ENCODE results near the gene USP28.

Gene USP28

GRCh38 chr11:113847580-113847979 lies 27.8 kb downstream of the USP28 start:
- DNase-seq (ENCODE audit: extremely low spot score): no peak
- ChIA-PET POLR2A (no interaction called here), CTCF (no interaction called here)
- no peak for TF ChIP-seq FOXK2 (IDR thresholded peaks at IDR 0.05)

GRCh38 chr11:113847111-113847510 lies 28.3 kb downstream of the USP28 start:
- TF ChIP-seq FOXM1 (IDR thresholded peaks at IDR 0.05; ENCODE audit: borderline replicate concordance) (no peak), ZNF384 (IDR thresholded peaks at IDR 0.05) (no peak), TARDBP (IDR thresholded peaks at IDR 0.05) (no peak), FOXA1 (IDR thresholded peaks at IDR 0.05) (no peak), CTBP1 (IDR thresholded peaks at IDR 0.05; ENCODE audit: borderline replicate concordance) (no peak), ELF4 (IDR thresholded peaks at IDR 0.05) (no peak), NFRKB (IDR thresholded peaks at IDR 0.05) (no peak), SUZ12 (IDR thresholded peaks at IDR 0.05) (no peak), PKNOX1 (IDR thresholded peaks at IDR 0.05) (no peak), FOXK2 (IDR thresholded peaks at IDR 0.05) (no peak), L3MBTL2 (conservative IDR thresholded peaks at IDR 0.05) (no peak), SP1 (IDR thresholded peaks at IDR 0.05) (no peak), BHLHE40 (IDR thresholded peaks at IDR 0.05; ENCODE audit: borderline replicate concordance) (no peak), HDGF (IDR thresholded peaks at IDR 0.05; ENCODE audit: borderline replicate concordance) (no peak), LEF1 (IDR thresholded peaks at IDR 0.05; ENCODE audit: borderline replicate concordance) (no peak), ARNT (IDR thresholded peaks at IDR 0.05) (no peak)
- DNase-seq (ENCODE audit: extremely low spot score): no peak
- ChIA-PET CTCF (no interaction called here), POLR2A (no interaction called here)

GRCh38 chr11:113841691-113842090 lies 33.7 kb downstream of the USP28 start:
- CTCF ChIA-PET: interaction anchor here (0.5 to 1.0 kb wide), 2 partner anchors 14 to 29 kb away, joined by 3 to 4 read pairs; no protein-coding TSS in a partner anchor
- POLR2A ChIA-PET: no interaction called here
- TF ChIP-seq ZNF384 (IDR thresholded peaks at IDR 0.05) (no peak), FOXK2 (IDR thresholded peaks at IDR 0.05) (no peak), BHLHE40 (IDR thresholded peaks at IDR 0.05; ENCODE audit: borderline replicate concordance) (no peak), PKNOX1 (IDR thresholded peaks at IDR 0.05) (no peak), LEF1 (IDR thresholded peaks at IDR 0.05; ENCODE audit: borderline replicate concordance) (no peak), FOXA1 (IDR thresholded peaks at IDR 0.05) (no peak), L3MBTL2 (conservative IDR thresholded peaks at IDR 0.05) (no peak), ELF4 (IDR thresholded peaks at IDR 0.05) (no peak), SP1 (IDR thresholded peaks at IDR 0.05) (no peak), HDGF (IDR thresholded peaks at IDR 0.05; ENCODE audit: borderline replicate concordance) (no peak), NFRKB (IDR thresholded peaks at IDR 0.05) (no peak), SUZ12 (IDR thresholded peaks at IDR 0.05) (no peak), FOXM1 (IDR thresholded peaks at IDR 0.05; ENCODE audit: borderline replicate concordance) (no peak), CTBP1 (IDR thresholded peaks at IDR 0.05; ENCODE audit: borderline replicate concordance) (no peak), TARDBP (IDR thresholded peaks at IDR 0.05) (no peak), ARNT (IDR thresholded peaks at IDR 0.05) (no peak)
- no peak for DNase-seq (ENCODE audit: extremely low spot score)

- DNase-seq (ENCODE audit: extremely low spot score): no peak
- TF ChIP-seq FOXA1 (IDR thresholded peaks at IDR 0.05) (no peak), L3MBTL2 (conservative IDR thresholded peaks at IDR 0.05) (no peak), FOXK2 (IDR thresholded peaks at IDR 0.05) (no peak), HDGF (IDR thresholded peaks at IDR 0.05; ENCODE audit: borderline replicate concordance) (no peak), ARNT (IDR thresholded peaks at IDR 0.05) (no peak), LEF1 (IDR thresholded peaks at IDR 0.05; ENCODE audit: borderline replicate concordance) (no peak), SUZ12 (IDR thresholded peaks at IDR 0.05) (no peak), ELF4 (IDR thresholded peaks at IDR 0.05) (no peak), SP1 (IDR thresholded peaks at IDR 0.05) (no peak), ZNF384 (IDR thresholded peaks at IDR 0.05) (no peak)
- POLR2A ChIA-PET: no interaction called here
- CTCF ChIA-PET: interaction anchor here (1.0 kb wide), 1 partner anchor 29 kb away, joined by 3 read pairs; no protein-coding TSS in a partner anchor
These were observed 34.3 kb downstream of the USP28 start for GRCh38 chr11:113840932-113841664.

GRCh38 chr11:113839842-113840241 lies 35.5 kb downstream of the USP28 start:
- POLR2A ChIA-PET: no interaction called here

GRCh38 chr11:113838005-113838404 lies 37.4 kb downstream of the USP28 start:
- ChIA-PET CTCF (no interaction called here), POLR2A (no interaction called here)
- no peak for DNase-seq (ENCODE audit: extremely low spot score)
- TF ChIP-seq SP1 (IDR thresholded peaks at IDR 0.05): no peak
- TF ChIP-seq TARDBP (IDR thresholded peaks at IDR 0.05): no peak
- no peak for TF ChIP-seq FOXM1 (IDR thresholded peaks at IDR 0.05; ENCODE audit: borderline replicate concordance)
- no peak for TF ChIP-seq FOXA1 (IDR thresholded peaks at IDR 0.05)
- TF ChIP-seq ZNF384 (IDR thresholded peaks at IDR 0.05): no peak
- TF ChIP-seq L3MBTL2 (conservative IDR thresholded peaks at IDR 0.05): no peak
- no peak for TF ChIP-seq NFRKB (IDR thresholded peaks at IDR 0.05)
- TF ChIP-seq CTBP1 (IDR thresholded peaks at IDR 0.05; ENCODE audit: borderline replicate concordance): no peak
- no peak for TF ChIP-seq PKNOX1 (IDR thresholded peaks at IDR 0.05)
- TF ChIP-seq SUZ12 (IDR thresholded peaks at IDR 0.05): no peak
- no peak for TF ChIP-seq ARNT (IDR thresholded peaks at IDR 0.05)
- TF ChIP-seq ELF4 (IDR thresholded peaks at IDR 0.05): no peak

More at GRCh38 chr11:113839842-113840241, 35.5 kb downstream of the USP28 start:
- CTCF ChIA-PET: interaction anchor here (0.6 kb wide), 1 partner anchor 48 kb away, joined by 4 read pairs; no protein-coding TSS in a partner anchor
- DNase-seq (ENCODE audit: extremely low spot score): no peak
- TF ChIP-seq L3MBTL2 (conservative IDR thresholded peaks at IDR 0.05): no peak
- no peak for TF ChIP-seq NFRKB (IDR thresholded peaks at IDR 0.05)

Measured in HEK293T (cell line).